Measurements from ENCODE around the gene HDGFL2.

The HDGFL2 gene

GRCh38 chr19:4488496-4488895, 16.4 kb downstream of the HDGFL2 start:
- H3K27ac ChIP-seq: no peak overlapping the region
- TF ChIP-seq FOXP2 (optimal IDR thresholded peaks at IDR 0.05; ENCODE audit: control extremely low read depth, extremely low read length, insufficient read depth) (no peak), EZH2 (IDR thresholded peaks at IDR 0.05) (no peak), POLR2AphosphoS5 (IDR thresholded peaks at IDR 0.05; ENCODE audit: borderline replicate concordance, low read depth, low read length) (no peak)
- no peak overlapping the region for H3K9ac ChIP-seq (ENCODE audit: insufficient read length)
- no peak for DNase-seq (ENCODE audit: low read depth, low spot score)
- peaks cover 14% of the 10 kb centered on the region; the same call in 1 of the 2 replicates for H3K36me3 ChIP-seq (ENCODE audit: insufficient read depth, low read length)
- no peaks in the 10 kb centered on the region for H3K9me3 ChIP-seq (ENCODE audit: low read depth, low read length)
- H3K4me3 ChIP-seq: no peak overlapping the region

GRCh38 chr19:4491446-4491845, 19.3 kb downstream of the HDGFL2 start:
- no peak overlapping the region for H3K9ac ChIP-seq (ENCODE audit: insufficient read length)
- no peaks in the 10 kb centered on the region for H3K9me3 ChIP-seq (ENCODE audit: low read depth, low read length)
- no peak overlapping the region for H3K27ac ChIP-seq
- no peak for DNase-seq (ENCODE audit: low read depth, low spot score)
- H3K4me3 ChIP-seq: no peak overlapping the region
- peaks cover 11% of the 10 kb centered on the region; the same call in 1 of the 2 replicates for H3K36me3 ChIP-seq (ENCODE audit: insufficient read depth, low read length)
- TF ChIP-seq EZH2 (IDR thresholded peaks at IDR 0.05) (no peak), POLR2AphosphoS5 (IDR thresholded peaks at IDR 0.05; ENCODE audit: borderline replicate concordance, low read depth, low read length) (no peak), FOXP2 (optimal IDR thresholded peaks at IDR 0.05; ENCODE audit: control extremely low read depth, extremely low read length, insufficient read depth) (no peak)

DNA sequence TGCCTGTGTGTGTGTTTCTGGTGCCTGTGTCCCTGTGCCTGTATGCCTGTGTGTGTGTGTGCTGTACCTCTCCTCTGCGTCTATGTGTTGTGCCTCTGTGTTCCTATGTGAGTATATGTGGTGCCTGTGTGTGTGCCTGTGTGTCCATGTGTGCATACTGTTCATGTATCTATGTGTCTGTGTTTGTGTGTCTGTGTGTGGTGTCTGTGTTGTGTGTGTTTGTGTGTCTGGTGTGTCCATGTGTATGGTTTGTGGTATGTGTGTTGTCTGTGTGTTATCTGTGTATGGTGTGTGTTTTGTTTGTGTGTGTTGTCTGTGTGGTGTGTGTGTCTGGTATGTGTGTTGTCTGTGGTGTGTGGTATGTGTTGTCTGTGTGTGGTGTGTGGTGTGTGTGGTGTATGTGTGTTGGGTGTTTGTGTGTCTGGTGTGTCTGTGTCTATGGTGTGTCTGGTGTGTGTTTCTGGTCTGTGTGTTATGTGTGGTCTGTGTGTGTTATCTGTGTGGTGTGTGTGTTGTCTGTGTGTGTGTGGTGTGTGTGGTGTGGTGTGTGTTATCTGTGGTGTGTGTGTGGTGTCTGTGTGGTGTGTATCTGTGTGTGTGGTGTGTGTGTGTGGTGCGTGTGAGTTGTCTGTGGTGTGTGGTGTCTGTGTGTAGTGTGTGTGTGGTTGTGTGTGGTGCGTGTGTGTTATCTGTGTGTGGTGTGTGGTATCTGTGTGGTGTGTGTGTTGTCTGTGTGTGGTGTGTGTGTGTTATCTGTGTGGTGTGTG, 20.4 kb downstream of the HDGFL2 start:
- no peaks in the 10 kb centered on the region for H3K9me3 ChIP-seq (ENCODE audit: low read depth, low read length)
- H3K4me3 ChIP-seq: no peak overlapping the region
- no peak overlapping the region for H3K9ac ChIP-seq (ENCODE audit: insufficient read length)
- no peak for DNase-seq (ENCODE audit: low read depth, low spot score)
- no peak for TF ChIP-seq POLR2AphosphoS5 (IDR thresholded peaks at IDR 0.05; ENCODE audit: borderline replicate concordance, low read depth, low read length)
- no peak for TF ChIP-seq FOXP2 (optimal IDR thresholded peaks at IDR 0.05; ENCODE audit: control extremely low read depth, extremely low read length, insufficient read depth)
- TF ChIP-seq EZH2 (IDR thresholded peaks at IDR 0.05): no peak
- no peak overlapping the region for H3K27ac ChIP-seq
- H3K36me3 ChIP-seq (ENCODE audit: insufficient read depth, low read length): peaks cover 11% of the 10 kb centered on the region; the same call in 1 of the 2 replicates

- no peak overlapping the region for H3K9ac ChIP-seq (ENCODE audit: insufficient read length)
- H3K9me3 ChIP-seq (ENCODE audit: low read depth, low read length): no peaks in the 10 kb centered on the region
- H3K4me3 ChIP-seq: no peak overlapping the region
- no peak for DNase-seq (ENCODE audit: low read depth, low spot score)
- H3K36me3 ChIP-seq (ENCODE audit: insufficient read depth, low read length): peaks cover 17% of the 10 kb centered on the region; the same call in 1 of the 2 replicates
- no peak overlapping the region for H3K27ac ChIP-seq
- TF ChIP-seq FOXP2 (optimal IDR thresholded peaks at IDR 0.05; ENCODE audit: control extremely low read depth, extremely low read length, insufficient read depth) (no peak), EZH2 (IDR thresholded peaks at IDR 0.05) (no peak), POLR2AphosphoS5 (IDR thresholded peaks at IDR 0.05; ENCODE audit: borderline replicate concordance, low read depth, low read length) (no peak)
Measured at GRCh38 chr19:4493104-4493928, 21.2 kb downstream of the HDGFL2 start.

DNA sequence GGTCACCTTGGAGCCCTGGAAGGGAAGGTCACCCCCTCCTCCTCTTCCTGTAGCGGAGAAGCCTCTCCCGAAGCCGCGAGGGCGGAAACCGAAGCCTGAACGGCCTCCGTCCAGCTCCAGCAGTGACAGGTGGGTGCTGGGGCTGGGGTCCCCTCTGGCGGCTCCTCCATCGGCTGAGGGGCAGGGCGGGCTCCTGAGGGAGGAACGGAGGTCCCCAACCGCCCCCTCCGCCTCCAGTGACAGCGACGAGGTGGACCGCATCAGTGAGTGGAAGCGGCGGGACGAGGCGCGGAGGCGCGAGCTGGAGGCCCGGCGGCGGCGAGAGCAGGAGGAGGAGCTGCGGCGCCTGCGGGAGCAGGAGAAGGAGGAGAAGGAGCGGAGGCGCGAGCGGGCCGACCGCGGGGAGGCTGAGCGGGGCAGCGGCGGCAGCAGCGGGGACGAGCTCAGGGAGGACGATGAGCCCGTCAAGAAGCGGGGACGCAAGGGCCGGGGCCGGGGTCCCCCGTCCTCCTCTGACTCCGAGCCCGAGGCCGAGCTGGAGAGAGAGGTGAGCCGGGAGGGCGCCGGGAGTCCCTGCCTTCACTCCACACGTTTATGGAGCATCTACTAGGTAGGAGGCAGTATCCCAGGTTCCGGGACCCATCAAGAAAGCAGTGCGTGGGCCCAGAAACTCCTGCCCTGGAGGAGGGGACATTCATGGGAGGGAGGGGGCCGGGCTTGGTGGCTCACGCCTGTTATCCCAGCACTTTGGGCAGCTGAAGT, 22.0 kb downstream of the HDGFL2 start:
- DNase-seq (ENCODE audit: low read depth, low spot score): no peak
- Histone ChIP-seq H3K9me3 (ENCODE audit: low read depth, low read length) (no peaks in the 10 kb centered on the region), H3K27ac (no peak overlapping the region), H3K36me3 (ENCODE audit: insufficient read depth, low read length) (peaks cover 17% of the 10 kb centered on the region; the same call in 1 of the 2 replicates), H3K4me3 (no peak overlapping the region), H3K9ac (ENCODE audit: insufficient read length) (no peak overlapping the region)
- TF ChIP-seq FOXP2 (optimal IDR thresholded peaks at IDR 0.05; ENCODE audit: control extremely low read depth, extremely low read length, insufficient read depth): no peak
- TF ChIP-seq EZH2 (IDR thresholded peaks at IDR 0.05): no peak
- no peak for TF ChIP-seq POLR2AphosphoS5 (IDR thresholded peaks at IDR 0.05; ENCODE audit: borderline replicate concordance, low read depth, low read length)

GRCh38 chr19:4494691-4495064, 22.6 kb downstream of the HDGFL2 start:
- no peaks in the 10 kb centered on the region for H3K9me3 ChIP-seq (ENCODE audit: low read depth, low read length)
- DNase-seq (ENCODE audit: low read depth, low spot score): no peak
- H3K36me3 ChIP-seq (ENCODE audit: insufficient read depth, low read length): peaks cover 17% of the 10 kb centered on the region; the same call in 1 of the 2 replicates
- no peak for TF ChIP-seq FOXP2 (optimal IDR thresholded peaks at IDR 0.05; ENCODE audit: control extremely low read depth, extremely low read length, insufficient read depth)
- TF ChIP-seq EZH2 (IDR thresholded peaks at IDR 0.05): no peak
- no peak for TF ChIP-seq POLR2AphosphoS5 (IDR thresholded peaks at IDR 0.05; ENCODE audit: borderline replicate concordance, low read depth, low read length)
- H3K27ac ChIP-seq: no peak overlapping the region
- H3K9ac ChIP-seq (ENCODE audit: insufficient read length): no peak overlapping the region
- H3K4me3 ChIP-seq: no peak overlapping the region

DNA sequence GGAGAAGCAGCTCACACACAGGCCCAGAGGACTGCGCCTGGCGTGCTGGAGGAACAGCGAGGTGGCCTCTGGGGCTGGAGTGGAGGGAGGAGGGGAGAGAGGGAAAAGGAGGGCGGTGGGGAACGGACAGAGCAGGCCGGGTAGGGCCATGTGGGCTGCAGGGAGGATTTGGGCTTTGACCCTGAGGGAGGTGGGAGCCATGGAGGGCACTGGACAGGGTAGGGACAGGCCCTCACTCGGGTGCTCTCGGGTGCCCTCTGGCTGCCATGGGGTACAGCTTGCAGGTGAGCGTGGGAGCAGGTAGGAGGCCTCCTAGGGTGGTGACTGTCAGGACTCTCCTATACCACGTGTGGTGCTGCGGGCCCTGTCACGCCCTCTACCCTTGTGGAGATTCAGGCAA, 23.4 kb downstream of the HDGFL2 start:
- H3K36me3 ChIP-seq (ENCODE audit: insufficient read depth, low read length): peaks cover 17% of the 10 kb centered on the region; the same call in 1 of the 2 replicates
- no peak overlapping the region for H3K27ac ChIP-seq
- TF ChIP-seq EZH2 (IDR thresholded peaks at IDR 0.05) (no peak), POLR2AphosphoS5 (IDR thresholded peaks at IDR 0.05; ENCODE audit: borderline replicate concordance, low read depth, low read length) (no peak), FOXP2 (optimal IDR thresholded peaks at IDR 0.05; ENCODE audit: control extremely low read depth, extremely low read length, insufficient read depth) (no peak)
- DNase-seq (ENCODE audit: low read depth, low spot score): no peak
- H3K9ac ChIP-seq (ENCODE audit: insufficient read length): no peak overlapping the region
- no peaks in the 10 kb centered on the region for H3K9me3 ChIP-seq (ENCODE audit: low read depth, low read length)
- H3K4me3 ChIP-seq: no peak overlapping the region

All from SK-N-MC (cell line).